Effector CD4-positive, alpha-beta T cell (primary cell): Measurements from ENCODE around the gene CD248.

ENCODE experiments used
- DNase-seq: peaks from one replicate; pipeline ENCODE4 v3.0.0-alpha.2; 2020

The CD248 gene

GRCh38 chr11:66340596-66341501 is 24.0 kb upstream of the CD248 start:
- DNase-seq, result no peak

GRCh38 chr11:66339686-66340483 is 23.0 kb upstream of the CD248 start:
- no peak for DNase-seq

GRCh38 chr11:66339162-66339675 is 22.4 kb upstream of the CD248 start:
- no peak for DNase-seq

GRCh38 chr11:66338276-66339161 is 21.7 kb upstream of the CD248 start:
- DNase-seq, result no peak

- no peak for DNase-seq
Observed at GRCh38 chr11:66337103-66337899, 20.5 kb upstream of the CD248 start.

GRCh38 chr11:66336234-66337102 is 19.6 kb upstream of the CD248 start, which contains the start of gene RIN1:
Gene RIN1, minus strand, starts transcription at chr11:66336434. Its CDS starts 32 bp downstream, at chr11:66336402.
- no peak for DNase-seq

- DNase-seq, result no peak
Observed at GRCh38 chr11:66335531-66336233, 18.8 kb upstream of the CD248 start.

GRCh38 chr11:66334605-66335442 is 18.0 kb upstream of the CD248 start:
- DNase-seq, result no peak

- DNase-seq, result no peak
Observed at GRCh38 chr11:66333896-66334604, 17.2 kb upstream of the CD248 start.

GRCh38 chr11:66333220-66333877 is 16.5 kb upstream of the CD248 start:
- DNase-seq, result no peak

- DNase-seq, result no peak
Observed at GRCh38 chr11:66332371-66333219, 15.8 kb upstream of the CD248 start.

- DNase-seq, result no peak
Observed at GRCh38 chr11:66331542-66332370, 14.9 kb upstream of the CD248 start.

GRCh38 chr11:66330931-66331330 is 14.1 kb upstream of the CD248 start:
- no peak for DNase-seq

- DNase-seq, result no peak
Observed at GRCh38 chr11:66329165-66329673, 12.4 kb upstream of the CD248 start.
